ENCODE measurements around the gene WNT3.

DNA sequence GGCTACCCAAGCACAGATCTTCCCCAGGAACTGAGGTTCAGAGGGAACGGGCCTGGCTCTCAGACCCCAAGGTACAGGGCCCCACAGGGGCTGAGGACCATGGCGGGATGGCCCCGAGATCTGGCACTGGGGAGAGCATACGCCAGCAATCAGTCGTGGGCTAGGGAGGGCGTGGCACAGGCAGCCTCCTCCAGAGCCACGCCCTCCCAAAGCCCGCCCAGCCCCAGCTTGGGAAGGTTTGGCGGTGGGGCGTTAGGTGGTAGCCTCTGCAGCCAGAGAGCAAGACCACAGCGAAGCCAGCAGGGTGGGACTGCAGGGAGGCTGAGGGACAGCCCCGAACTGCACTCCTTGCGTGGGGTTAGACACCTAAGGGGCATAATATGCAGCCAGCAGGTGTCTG is 44.5 kb upstream of the WNT3 start:
- TF ChIP-seq, protein P1, sequence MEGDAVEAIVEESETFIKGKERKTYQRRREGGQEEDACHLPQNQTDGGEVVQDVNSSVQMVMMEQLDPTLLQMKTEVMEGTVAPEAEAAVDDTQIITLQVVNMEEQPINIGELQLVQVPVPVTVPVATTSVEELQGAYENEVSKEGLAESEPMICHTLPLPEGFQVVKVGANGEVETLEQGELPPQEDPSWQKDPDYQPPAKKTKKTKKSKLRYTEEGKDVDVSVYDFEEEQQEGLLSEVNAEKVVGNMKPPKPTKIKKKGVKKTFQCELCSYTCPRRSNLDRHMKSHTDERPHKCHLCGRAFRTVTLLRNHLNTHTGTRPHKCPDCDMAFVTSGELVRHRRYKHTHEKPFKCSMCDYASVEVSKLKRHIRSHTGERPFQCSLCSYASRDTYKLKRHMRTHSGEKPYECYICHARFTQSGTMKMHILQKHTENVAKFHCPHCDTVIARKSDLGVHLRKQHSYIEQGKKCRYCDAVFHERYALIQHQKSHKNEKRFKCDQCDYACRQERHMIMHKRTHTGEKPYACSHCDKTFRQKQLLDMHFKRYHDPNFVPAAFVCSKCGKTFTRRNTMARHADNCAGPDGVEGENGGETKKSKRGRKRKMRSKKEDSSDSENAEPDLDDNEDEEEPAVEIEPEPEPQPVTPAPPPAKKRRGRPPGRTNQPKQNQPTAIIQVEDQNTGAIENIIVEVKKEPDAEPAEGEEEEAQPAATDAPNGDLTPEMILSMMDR (conservative IDR thresholded peaks at IDR 0.05; ENCODE audit: low read length) = no peak
- TF ChIP-seq EZH2phosphoT487 (IDR thresholded peaks at IDR 0.05; ENCODE audit: borderline replicate concordance, low read depth, low read length) = no peak
